Activated CD4-positive, alpha-beta T cell treated with anti-CD3 and anti-CD28 coated beads for 4 hours (primary cell): ENCODE results near the gene SH2D1B.
"Not testable (repeated sequence)": the region's sequence is repeated elsewhere in the genome, so short reads cannot be mapped to it uniquely, and the experiment has no call there.

Experiments
- DNase-seq, 2 donors: peaks; one replicate each; pipeline ENCODE4 v3.0.0-alpha.2; 2020

Gene SH2D1B, protein sequence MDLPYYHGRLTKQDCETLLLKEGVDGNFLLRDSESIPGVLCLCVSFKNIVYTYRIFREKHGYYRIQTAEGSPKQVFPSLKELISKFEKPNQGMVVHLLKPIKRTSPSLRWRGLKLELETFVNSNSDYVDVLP

DNA sequence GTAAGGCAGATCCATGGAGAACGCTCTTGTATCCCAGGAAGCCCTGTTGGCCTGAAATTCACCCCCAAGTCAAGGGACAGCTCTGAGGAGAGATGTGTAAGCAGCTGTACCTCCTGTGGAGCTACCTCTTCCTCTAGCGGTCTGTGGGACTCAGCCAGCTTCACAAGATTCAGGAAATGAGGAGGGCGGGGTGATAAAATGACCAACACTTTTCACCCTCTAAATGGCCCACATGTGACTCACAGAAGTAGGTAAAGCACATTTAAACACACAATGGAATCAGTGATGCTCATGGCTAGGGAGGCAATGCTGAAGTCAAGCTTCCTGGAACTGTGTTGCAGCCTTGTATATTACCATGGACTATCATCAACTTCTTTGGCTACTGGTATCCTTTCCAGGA lies at the start of gene SH2D1B:
Gene SH2D1B, minus strand, starts transcription at position 135 of the 400 bp plus-strand sequence. Its CDS starts 120 bp downstream, at position 15.
- DNase-seq = no peak

DNA sequence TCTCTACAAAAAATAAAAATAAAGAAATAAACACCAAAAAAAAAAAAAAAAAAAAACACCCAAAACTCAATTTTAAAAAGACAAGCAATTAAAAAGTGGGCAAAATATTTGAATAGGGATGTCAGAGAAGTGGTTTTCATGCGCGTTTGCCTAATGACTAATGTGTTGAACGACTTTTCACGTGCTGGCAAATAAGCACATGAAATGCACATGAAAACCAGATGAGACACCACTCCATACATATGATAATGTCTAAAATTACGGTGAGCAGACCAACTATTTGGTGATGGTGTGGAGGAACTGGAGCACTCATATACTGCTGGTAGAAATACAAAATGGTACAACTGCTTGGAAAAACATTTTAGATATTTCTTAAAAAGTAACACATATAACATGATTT lies 46.3 kb upstream of the SH2D1B start:
- no peak for DNase-seq

DNA sequence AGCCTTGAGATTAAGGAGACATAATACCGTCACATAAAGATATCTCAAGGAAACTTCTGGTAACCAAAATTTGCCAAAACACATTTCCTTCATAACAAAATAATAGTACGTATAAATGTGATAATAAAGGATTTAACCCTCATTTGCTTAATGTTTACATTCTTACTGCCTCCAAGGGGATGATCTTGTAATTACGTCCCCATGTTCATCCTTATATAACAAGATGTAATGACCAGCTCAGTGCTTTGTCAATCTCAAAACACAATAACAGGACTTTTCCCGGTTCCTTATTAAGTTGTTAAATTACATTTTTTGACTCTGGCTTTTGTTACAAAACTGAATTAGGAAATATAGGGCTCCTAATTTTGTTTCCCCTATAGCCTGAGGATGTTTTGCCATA lies 44.4 kb upstream of the SH2D1B start:
- no peak for DNase-seq

DNA sequence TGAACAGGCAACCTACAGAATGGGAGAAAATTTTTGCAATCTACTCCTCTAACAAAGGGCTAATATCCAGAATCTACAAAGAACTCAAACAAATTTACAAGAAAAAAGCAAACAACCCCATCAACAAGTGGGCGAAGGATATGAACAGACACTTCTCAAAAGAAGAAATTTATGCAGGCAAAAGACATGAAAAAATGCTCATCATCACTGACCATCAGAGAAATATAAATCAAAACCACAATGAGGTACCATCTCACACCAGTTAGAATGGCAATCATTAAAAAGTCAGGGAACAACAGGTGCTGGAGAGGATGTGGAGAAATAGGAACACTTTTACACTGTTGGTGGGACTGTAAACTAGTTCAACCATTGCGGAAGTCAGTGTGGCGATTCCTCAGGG lies 42.4 kb upstream of the SH2D1B start:
- not testable (repeated sequence) for DNase-seq

DNA sequence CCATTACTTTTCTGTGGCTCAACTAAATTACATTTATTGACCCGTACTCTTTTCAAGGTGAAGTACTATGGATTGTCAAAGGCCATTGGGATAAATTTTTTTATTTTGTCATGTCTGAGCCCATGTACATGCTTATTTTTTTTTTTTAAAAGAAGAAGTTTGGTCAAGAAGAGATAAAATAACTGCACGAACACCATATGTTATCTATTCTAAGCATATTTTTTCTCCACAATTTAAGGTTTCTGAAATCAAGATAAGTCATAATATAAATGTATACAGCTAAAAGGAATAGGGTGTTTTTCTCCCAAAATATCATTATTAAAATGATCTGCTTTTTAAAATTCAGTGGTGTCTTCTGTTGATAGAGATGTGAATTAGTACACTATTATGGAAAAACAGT lies 35.0 kb upstream of the SH2D1B start:
- DNase-seq = no peak

DNA sequence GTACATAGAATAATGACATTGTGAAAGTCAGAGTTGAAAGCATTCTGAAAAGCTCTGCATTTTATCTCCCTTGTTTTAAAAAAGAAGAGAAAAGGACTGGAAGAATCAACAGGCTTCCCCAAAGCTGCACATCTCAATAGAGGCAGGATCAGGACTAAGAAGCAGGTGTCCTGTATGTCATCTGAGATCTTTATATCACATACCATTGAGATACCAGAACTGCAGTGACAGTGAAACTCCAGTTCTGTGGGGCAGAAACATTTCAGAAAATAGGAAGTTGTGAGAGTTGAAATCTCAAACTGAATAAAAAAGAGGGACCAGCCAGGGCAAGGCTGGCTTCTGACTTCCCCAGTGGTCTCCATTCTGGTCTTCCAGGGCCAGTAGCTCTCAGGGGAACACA lies 33.0 kb upstream of the SH2D1B start:
- no peak for DNase-seq

DNA sequence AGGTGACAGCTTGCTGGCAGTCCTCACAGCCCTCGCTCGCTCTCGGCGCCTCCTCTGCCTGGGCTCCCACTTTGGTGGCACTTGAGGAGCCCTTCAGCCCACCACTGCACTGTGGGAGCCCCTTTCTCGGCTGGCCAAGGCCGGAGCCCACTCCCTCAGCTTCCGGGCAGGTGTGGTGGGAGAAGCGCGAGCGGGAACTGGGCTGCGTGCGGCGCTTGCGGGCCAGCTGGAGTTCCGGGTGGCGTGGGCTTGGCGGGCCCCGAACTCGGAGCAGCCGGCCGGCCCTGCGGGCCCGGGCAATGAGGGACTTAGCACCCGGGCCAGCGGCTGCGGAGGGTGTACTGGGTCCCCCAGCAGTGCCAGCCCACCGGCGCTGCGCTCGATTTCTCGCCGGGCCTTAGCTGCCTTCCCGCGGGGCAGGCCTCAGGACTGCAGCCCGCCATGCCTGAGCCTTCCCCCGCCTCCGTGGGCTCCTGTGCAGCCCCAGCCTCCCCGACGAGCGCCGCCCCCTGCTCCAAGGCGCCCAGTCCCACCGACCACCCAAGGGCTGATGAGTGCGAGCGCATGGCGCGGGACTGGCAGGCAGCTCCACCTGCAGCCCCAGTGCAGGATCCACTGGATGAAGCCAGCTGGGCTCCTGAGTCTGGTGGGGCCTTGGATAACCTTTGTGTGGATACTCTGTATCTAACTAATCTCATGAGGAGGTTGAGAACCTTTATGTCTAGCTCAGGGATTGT lies 21.2 kb upstream of the SH2D1B start:
- DNase-seq = not testable (repeated sequence)

DNA sequence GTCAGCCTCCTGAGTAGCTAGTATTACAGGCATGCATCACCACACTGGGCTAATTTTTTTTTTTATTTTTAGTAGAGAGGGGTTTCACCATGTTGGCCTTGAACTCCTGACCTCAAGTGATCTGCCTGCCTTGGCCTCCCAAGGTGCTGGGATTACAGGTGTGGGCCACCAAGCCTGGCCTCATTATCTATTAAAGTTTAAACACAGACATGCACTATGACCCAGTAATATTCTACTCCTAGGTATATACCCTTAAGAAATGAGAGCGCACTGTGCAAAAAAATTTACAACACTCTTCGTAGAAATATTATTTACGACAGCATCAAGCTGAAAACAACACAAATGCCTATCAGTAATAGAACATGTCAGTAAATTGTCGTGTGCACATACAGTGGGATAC lies 18.6 kb upstream of the SH2D1B start:
- DNase-seq = no peak

DNA sequence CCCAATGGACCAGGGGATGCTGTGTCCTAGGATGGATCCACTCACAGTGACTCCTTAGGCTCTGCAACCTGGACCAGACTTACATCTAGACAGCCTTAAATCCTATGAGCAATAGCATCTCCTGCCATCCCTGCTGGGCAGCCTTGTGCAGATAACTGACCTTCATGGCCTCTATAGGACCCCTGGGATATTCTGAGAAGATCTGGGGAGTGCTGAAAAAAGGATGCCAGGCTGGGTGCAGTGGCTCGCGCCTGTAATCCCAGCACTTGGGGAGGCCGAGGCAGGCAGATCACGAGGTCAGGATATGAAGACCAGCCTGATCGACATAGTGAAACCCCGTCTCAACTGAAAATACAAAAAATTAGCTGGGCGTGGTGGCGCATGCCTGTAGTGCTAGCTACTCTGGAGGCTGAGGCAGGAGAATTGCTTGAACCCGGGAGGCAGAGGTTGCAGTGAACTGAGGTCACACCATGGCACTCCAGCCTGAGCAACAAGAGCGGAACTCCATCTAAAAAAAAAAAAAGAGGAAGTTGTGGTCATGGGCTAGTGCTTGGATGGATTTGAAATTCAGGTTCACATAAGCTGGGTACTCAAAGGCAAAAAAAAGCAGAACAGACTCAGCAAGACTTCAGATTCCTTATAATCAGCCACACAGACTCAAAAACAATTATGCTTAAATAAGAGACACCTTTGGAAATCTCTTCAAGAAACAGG lies 10.9 kb upstream of the SH2D1B start:
- DNase-seq = no peak

DNA sequence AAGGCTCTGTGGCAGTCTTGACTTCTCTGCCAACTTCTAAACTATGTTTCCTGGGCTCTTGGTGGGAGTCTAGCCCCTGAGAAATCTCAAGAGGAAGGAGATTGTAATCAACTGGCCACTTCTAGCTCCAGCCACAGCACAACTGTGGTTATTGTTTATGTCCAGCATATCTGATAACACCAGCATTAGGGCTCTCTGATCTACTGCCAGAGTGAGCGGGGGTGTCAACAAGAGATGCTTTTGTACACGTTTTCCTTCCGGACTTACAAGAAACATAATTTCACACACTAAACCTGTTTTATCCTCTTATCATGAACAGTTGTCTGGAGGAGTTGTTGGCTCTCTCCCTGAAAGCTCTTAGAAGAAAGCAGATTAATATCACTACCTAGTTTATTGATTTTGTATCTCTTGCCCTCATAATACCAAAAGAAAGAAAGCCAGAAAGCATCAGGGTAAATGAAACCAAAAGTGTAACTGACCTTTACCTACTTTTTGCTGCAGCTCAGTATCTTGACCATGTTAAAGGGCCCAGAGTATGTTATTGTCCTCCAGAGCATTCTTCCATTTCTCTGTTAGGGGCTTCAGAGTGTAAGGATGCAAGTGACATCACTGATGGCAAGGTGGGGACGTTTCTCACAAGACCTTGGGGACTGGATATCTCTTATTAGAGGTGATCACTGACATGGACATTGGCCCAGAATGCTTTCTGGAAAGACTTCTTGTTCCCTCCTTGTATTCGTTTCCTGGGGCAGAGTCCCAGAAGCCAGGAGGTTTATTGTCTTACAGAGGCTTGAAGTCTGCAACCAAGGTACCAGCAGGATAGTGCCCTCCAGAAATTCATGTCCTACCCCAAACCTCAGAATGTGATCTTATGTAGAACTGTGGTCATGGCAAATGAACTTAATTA lies 9.6 kb upstream of the SH2D1B start:
- DNase-seq = no peak

DNA sequence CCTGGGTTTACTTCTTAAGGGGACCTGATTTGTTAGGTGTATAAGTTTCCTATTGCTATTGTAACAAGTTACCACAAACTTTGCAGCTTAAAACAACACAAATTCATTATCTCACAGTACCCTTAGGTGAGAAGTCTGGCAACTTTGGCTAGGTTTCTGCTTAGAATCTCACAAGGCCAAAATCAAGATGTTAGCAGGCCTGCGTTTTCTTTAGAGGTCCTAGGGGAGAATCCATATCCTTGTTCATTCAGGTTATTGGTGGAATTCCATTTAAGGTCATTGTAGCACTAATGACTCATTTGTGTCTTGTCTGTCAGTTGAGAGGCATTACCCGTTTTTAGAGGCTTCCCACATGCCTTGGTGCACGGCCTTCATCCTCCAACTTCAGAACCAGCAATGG lies 8.2 kb upstream of the SH2D1B start:
- no peak for DNase-seq

DNA sequence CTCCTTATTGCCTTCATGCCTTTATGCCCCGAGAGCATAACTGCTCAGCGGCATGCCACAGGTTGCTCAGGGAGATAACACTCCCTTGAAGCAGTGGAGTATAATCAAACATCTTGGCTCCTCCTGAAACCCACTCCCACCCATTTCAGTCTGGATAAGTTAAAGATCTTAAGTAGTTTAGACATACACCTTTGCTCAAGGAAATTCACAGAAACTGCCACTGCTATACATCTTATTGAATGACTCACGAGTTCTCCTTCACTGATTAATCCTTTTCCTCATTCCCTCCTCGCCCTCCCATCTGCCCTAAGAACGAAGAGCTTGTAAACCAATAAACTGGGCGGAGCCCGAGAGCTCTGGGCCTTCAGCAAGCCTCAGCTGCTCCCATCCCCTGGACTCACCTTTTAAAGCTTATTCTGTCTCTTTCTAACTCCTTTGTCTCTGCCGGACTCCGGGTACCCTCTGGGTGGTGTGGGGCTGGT lies 7.6 kb upstream of the SH2D1B start:
- DNase-seq = not testable (repeated sequence)

DNA sequence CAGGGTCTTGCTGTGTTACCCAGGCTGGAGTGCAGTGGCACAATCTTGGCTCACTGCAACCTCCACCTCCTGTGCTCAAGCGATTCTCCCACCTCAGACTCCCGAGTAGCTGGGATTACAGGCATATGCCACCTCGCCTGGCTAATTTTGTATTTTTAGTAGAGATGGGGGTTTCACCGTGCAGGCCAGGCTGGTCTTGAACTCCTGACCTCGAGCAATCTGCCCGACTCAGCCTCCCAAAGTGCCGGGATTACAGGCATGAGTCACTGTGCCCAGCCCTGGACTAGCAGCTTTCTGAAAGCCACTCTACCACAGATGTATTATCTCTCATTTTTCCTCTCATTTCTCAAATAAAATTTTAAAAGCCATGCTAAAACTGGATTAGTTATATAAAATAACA lies 6.6 kb upstream of the SH2D1B start:
- DNase-seq = not testable (repeated sequence)

DNA sequence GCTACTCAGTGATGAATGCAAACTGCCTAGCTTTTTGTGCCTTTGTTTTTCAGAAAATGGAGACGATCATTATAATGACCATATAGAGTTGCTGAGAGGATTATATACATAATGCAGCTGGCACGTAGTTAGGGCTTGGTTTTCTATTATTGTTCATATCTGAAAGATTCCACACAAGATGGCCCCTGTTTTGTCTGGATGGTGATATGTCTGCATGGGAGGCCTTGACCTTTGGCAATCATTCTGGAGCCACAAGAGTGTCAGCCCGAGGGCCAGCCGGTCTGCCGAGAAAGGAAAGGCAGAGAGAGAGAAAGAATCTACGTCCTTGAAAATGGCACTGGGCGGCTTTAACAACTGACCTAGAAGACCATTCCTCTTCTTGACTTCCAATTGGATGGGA lies 5.7 kb upstream of the SH2D1B start:
- no peak for DNase-seq

DNA sequence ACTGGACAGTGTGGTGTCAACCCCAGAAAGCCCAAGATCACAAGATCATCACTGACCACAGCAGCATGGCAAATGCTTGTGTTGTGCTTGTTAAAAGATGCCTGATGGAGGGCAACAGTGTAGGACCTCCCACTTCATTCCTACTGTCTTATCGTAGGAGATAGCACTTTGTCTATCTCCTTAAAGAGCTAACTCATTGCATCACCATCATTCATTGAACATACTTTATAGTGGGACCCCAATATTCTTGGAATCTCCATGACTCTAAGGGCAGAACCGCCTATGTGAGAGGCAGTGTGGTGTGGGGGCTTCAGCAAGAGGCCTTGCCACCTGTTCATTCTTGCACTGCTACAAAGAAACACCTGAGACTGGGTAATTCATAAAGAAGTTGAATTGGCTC lies 5.0 kb upstream of the SH2D1B start:
- DNase-seq = no peak

DNA sequence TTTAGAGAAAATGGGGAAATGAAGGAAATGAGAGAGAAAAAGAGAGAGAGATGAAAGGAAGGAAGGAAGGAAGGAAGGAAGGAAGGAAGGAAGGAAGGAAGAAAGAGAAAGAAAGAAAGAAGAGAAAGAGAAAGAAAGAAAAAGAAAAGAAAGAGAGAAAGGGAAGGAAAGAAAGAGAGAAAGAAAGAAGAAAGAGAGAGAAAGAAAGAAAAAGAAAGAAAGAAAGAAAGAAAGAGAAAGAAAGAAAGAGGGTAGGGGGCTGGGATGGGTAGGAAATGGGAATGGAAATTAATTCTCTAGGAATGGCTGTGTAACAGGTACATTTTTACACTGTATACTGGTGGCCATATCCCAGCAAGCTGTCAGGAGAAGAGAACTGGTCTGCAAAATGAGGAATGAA lies 4.3 kb upstream of the SH2D1B start:
- no peak for DNase-seq

DNA sequence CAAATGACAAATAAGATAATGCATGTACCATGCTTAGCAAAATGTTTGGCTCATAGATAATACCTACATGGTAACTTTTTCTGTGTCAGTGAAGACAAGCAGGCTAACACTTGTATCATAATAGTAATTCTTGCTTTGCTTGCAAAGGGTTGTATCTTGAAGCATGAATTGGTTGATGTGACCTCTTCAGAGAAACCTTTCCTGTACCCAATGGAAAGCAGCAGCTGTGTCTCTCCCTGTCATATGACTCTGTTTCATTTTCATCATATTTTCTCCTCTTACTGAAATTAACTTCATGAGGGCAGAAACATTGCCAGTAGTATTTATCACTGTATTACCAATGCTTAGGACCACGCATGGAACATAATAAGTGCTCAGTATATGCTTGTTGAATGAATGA lies 4.4 kb downstream of the SH2D1B start:
- DNase-seq = no peak

DNA sequence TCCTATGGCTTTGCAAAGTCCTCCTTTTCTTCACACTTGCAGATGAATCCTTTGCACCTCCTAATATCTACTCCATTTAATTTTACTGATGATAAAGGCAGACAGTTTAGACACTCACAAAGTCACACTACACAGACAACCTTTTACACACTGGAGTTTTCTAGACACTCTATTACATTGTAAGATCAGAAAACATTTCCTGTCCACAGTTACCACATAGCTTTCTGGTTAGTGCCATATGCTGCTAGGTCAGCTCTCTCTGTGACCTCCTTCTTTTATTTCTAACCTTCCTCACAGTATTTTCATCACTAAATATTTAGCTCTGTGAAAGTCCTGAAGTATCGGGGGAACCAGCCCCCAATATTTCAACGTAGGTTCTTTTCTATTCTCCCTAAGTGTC lies 5.1 kb downstream of the SH2D1B start:
- DNase-seq = no peak

DNA sequence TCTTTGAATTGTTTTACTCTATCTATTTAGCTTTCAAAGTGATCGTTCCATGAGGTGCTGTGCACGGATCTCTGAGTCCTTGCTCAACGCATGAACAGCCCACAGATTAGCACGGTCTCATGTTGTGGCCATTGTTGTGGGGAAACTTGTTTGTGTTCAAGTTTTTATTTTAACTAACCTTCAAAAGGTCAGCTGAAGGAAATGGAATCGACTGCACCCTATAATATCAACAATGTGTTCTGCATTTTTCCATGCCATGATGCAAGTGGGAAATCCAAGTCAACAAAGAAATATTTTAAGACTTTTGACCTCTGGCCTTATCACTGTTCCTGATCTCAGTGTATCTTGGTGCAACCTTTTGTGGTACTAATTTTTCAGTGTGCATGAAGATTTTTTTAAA lies 6.1 kb downstream of the SH2D1B start:
- no peak for DNase-seq

DNA sequence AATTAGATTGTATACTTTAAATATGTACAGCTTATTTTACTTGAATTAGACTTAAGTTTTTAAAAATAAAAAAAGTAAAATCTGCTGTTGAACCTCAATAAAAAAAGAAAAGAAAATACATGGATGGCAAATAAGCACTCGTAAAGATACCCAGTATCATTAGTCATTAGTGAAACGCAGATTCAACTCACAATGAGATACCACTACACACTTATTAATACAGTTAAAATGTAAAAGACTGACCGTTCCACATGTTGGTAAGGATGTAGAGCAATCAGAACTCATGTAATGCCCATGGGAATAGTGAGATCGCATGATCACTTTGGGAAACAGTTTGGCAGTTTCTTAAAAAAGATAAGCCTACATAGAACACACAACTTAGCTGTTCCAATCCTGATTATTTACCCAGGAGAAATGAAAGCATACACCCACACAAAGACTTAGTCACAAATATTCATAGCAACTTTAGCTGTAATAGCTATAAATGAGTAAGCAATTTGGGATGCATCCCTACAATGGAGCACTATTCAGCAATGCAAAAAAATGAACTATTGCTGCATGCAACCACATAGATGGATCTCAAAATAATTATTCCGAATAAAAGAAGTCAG lies 7.3 kb downstream of the SH2D1B start:
- no peak for DNase-seq

DNA sequence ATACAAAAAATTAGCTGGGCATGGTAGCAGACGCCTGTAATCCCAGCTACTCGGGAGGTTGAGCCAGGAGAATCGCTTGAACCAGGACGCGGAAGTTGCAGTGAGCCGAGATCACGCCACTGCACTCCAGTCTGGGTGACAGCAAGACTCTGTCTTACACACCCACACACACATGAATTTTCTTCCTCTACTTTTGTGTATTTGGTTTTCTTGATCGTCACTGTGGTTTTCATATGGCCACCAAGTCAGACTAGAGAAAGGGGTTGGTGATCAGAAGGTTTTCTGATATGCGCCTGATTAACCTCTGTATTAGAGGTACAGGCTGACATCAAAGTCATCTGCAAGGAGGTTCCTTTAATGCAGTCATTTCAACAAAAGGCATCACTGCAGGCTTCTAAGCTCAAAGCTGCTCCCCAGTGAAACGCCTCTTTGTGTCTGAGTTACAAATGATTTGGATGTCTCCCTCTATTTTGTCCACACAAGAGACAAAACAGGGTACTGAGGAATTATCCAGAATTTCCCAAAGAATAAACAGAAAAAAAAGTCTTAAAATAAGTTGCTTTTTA lies 11.1 kb downstream of the SH2D1B start:
- no peak for DNase-seq

DNA sequence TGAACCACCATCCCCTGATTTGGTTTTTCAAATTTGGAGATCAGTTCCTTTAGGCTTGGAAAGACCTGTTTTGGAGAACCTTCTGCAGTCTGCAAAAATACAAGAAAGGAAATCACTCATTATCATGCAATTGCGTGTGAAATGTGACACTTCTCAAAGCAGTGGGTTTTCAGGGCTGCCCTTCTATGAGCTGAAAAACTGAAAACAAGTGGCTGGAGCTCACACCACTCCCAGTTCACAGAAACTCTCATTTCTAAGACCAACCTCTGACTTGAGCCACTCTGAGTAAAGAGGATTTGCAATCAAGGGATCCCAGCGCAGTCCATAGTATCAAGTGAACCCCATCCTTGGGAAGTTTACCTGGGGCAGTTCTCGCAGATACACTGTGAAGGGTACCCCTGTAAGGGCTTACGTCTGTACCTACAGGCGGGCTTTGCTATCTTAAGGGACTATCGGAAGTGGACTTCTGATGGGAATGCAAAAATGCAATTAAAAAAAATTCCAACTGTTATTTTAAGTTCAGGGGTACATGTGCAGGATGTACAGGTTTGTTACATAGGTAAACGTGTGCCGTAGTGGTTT lies 12.8 kb downstream of the SH2D1B start:
- DNase-seq = no peak
